Bronchial epithelial cell (primary cell): ENCODE results near the gene MCM5. TPM values are rescaled to one million over a fixed set of nuclear protein-coding genes. Genes with fewer than 3 reads are reported as not detected.
"Not testable (repeated sequence)": the region's sequence is repeated elsewhere in the genome, so short reads cannot be mapped to it uniquely, and the experiment has no call there.

Experiments
- DNase-seq: peaks from one replicate; pipeline ENCODE4 v3.0.0-alpha.2; 2010; ENCODE audit warnings: low read depth
- FAIRE-seq: peaks from 2 replicates; lab custom pipeline; 2011; peaks lifted over from hg19 to GRCh38; lab: Jason Lieb, UNC
- H3K27me3 ChIP-seq: 2 replicates; pipeline ENCODE4 v1.5.1; 2011; ENCODE audit warnings: low read length; ENCODE audit not compliant: control insufficient read depth, insufficient read depth
- H3K36me3 ChIP-seq: 2 replicates; pipeline ENCODE4 v1.5.1; 2011; ENCODE audit warnings: low read length; ENCODE audit not compliant: control insufficient read depth, insufficient read depth
- H3K4me3 ChIP-seq: 2 replicates; pipeline ENCODE4 v1.5.1; 2011; ENCODE audit warnings: mild to moderate bottlenecking, low read depth, low read length, control low read depth
- CTCF ChIP-seq: IDR thresholded peaks from 2 replicates; pipeline ENCODE4 v1.5.1; 2011; ENCODE audit warnings: mild to moderate bottlenecking, moderate library complexity, low read length, control low read depth, inconsistent platforms; ENCODE audit not compliant: insufficient read depth, severe bottlenecking
- total RNA-seq: library from RNA; depleted of rRNA; stranded (reverse); fragments of >200 nt; gene quantifications from 2 replicates; pipeline ENCODE4 v1.2.1, GENCODE V29; 2014

MCM5 gene
- total RNA-seq, 1 donor from 2014 or later, result 6.6 TPM

- DNase-seq (peak; percentile 56), FAIRE-seq (no peak)
- no peak for TF ChIP-seq CTCF
These were observed 58.0 kb downstream of the MCM5 start for GRCh38 chr22:35457729-35458546.

DNA sequence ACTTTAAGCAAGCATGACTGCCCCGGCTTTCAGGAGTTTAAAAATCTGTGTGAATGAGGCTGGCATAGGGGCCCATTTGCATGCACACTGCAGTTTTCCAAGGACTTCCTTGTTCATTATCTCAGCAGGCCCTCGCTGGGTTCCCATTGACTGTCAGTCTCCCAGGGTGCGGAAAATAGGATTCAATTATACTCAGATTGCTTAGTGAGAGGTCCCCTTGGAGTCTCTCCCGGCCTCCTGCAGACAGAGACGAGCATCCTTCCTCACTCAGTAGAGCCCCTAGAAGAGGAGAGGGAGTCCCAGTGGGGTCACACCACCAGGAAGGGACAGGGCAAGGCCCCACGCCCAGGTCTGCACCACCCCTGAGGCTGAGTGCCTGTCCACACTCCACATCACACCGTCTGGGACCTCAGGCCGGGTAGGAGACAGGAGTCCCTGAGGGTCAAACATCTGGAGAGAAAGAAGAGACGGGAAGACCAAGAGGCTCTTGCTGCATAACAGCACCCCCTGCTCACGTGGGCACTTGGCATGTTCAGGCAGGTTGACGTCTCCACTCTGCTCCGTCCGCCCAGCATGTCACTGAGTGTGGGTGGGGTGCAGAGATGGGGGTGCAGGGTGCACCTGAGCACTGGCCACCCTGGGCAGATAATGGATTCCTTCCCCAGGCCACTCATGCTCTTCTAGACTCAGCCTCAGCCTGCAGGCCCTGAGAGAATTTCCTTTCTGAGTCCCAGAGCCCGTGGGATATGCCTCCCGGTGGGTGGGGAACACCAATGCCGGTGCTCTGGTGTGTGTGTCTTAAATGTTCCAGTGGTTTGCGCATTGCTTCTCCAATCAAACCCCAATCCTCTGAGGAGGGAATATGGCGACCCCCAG, 58.8 kb downstream of the MCM5 start:
- TF ChIP-seq CTCF, result no peak
- FAIRE-seq (no peak), DNase-seq (peak; percentile 29)
- Histone ChIP-seq H3K27me3 (peaks cover 3% of the 10 kb centered on the region), H3K4me3 (no peak overlapping the region), H3K36me3 (no peaks in the 10 kb centered on the region)

More at GRCh38 chr22:35457729-35458546, 58.0 kb downstream of the MCM5 start:
- no peak overlapping the region for H3K4me3 ChIP-seq
- peaks cover 5% of the 10 kb centered on the region for H3K27me3 ChIP-seq
- no peaks in the 10 kb centered on the region for H3K36me3 ChIP-seq

DNA sequence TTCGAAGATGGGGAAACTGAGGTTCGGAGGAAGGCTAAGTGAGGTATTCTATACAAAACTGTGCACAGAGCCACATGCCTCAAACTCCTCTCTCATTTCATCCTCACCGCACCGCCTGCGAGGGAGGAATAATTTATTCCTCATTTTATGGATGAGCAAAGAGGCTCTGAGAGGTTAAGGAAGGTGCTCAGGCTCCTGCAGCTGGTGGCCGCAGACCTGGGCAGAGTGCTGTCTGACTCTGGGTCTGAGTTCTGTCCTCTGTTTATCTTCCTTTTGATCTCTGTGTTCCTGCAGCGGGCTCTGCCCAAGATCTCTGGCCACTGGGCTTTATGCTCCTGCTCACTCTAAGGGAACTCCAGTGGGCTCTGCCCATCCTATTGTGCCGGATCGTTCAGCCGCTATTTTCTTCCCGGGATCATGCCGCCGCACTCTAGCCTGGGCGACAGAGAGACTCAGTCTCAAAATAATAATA, 59.5 kb downstream of the MCM5 start:
- DNase-seq (no peak), FAIRE-seq (no peak)
- no peak for TF ChIP-seq CTCF
- Histone ChIP-seq H3K4me3 (no peak overlapping the region), H3K36me3 (no peaks in the 10 kb centered on the region), H3K27me3 (no peaks in the 10 kb centered on the region)

DNA sequence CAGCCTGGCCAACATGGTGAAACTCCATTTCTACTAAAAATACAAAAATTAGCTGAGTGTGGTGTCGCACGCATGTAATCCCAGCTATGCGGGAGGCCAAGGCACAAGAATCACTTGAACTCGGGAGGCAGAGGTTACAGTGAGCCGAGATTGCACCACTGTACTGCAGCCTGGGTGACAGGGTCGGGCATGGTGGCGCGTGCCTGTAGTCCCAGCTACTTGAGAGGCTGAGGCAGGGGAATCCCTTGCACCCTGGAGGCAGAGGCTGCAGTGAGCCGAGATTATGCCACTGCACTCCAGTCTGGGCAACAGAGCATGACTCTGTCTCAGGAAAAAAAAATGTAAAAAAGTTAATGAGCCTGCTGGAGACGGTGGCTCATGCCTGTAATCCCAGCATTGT, 60.0 kb downstream of the MCM5 start:
- H3K4me3 ChIP-seq, FAIRE-seq, H3K36me3 ChIP-seq, DNase-seq, H3K27me3 ChIP-seq: not testable (repeated sequence)

- TF ChIP-seq CTCF, result no peak
- H3K36me3 ChIP-seq, result no peaks in the 10 kb centered on the region
- DNase-seq (no peak), FAIRE-seq (no peak)
- H3K27me3 ChIP-seq, result no peaks in the 10 kb centered on the region
- no peak overlapping the region for H3K4me3 ChIP-seq
These were observed 60.7 kb downstream of the MCM5 start for GRCh38 chr22:35460688-35461087.
